ENCODE results near the gene SNAP25. TPM values are rescaled to one million over a fixed set of nuclear protein-coding genes. Genes with fewer than 3 reads are reported as not detected.

SNAP25 gene
- total RNA-seq, 1 donor from 2014 or later = 0.22 TPM

DNA sequence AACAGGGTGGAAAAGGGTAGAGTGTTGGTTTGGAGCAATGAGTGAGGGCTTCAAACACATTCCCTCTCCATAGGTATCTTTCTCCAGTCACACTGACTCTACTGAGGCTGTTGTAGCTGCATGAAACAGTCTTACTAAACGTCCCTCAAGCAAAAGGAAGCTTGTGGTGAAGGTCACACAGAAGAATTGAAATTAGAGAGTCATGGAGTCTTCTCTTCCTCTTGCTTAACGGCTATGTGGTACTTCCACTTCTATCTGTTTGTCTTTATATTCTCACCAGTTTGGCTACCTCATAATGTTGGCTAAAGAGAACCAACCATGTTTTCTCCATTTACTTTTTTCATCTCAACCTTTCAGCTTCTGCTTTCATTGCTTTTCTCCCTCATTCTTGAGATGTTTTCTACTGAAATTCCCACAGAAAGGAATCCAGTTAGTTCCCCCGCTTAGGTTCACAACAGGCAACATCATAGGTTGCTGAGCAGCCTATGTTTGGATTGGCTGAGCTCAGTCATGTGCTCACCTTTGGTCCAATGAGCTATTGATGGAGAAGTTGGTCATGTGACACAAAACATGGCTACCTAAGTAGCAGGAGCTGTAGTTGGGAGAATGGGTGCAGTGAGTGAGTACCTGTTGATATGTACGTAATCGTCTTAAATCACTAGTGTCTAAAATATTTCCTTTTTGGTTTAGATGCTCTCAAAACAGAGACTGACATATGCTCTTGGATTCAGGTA is 99.8 kb downstream of the SNAP25 start:
- DNase-seq = no peak
- Histone ChIP-seq H3K4me1 (peaks cover 12% of the 10 kb centered on the region), H3K27ac (replicated peaks) (no peak overlapping the region), H3K36me3 (no peaks in the 10 kb centered on the region), H3K4me3 (no peak overlapping the region), H3K9me3 (replicated peaks) (peaks cover 4% of the 10 kb centered on the region), H3K27me3 (ENCODE audit: low read depth) (peaks cover 27% of the 10 kb centered on the region)
- intact Hi-C loops (cut with micrococcal nuclease) = no loop called here
- TF ChIP-seq CTCF (IDR thresholded peaks at IDR 0.05; ENCODE audit: borderline replicate concordance) = no peak

DNA sequence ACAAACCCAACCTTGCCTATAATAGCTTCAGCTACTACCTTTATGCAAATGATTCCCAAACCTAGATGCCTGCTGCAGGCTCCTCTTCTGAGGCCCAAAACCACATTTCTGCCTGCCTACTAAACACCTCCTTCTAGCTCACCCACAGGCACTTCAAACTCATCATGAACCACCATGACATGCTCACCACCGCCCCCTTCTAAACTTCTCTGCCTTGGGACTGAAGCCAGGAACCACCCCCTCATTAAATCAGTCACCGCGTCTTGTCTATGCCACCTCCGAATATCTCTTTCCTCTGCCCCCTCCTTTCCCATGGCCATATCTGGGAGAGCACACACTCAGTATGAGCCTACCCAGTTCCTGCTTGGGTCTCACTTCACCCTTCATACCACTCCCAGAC is 101.2 kb downstream of the SNAP25 start:
- H3K4me1 ChIP-seq = peaks cover 1% of the 10 kb centered on the region
- peaks cover 4% of the 10 kb centered on the region for H3K9me3 ChIP-seq (replicated peaks)
- DNase-seq = no peak
- TF ChIP-seq CTCF (IDR thresholded peaks at IDR 0.05; ENCODE audit: borderline replicate concordance) = no peak
- no peak overlapping the region for H3K27ac ChIP-seq (replicated peaks)
- peaks cover 21% of the 10 kb centered on the region for H3K27me3 ChIP-seq (ENCODE audit: low read depth)
- no peak overlapping the region for H3K4me3 ChIP-seq
- intact Hi-C loops (cut with micrococcal nuclease) = no loop called here
- H3K36me3 ChIP-seq = no peaks in the 10 kb centered on the region

GRCh38 chr20:10321138-10321717 is 102.6 kb downstream of the SNAP25 start:
- no peak for TF ChIP-seq CTCF (IDR thresholded peaks at IDR 0.05; ENCODE audit: borderline replicate concordance)
- Histone ChIP-seq H3K27ac (replicated peaks) (no peak overlapping the region), H3K27me3 (ENCODE audit: low read depth) (peaks cover 21% of the 10 kb centered on the region), H3K36me3 (no peaks in the 10 kb centered on the region), H3K4me1 (no peaks in the 10 kb centered on the region), H3K9me3 (replicated peaks) (peaks cover 4% of the 10 kb centered on the region), H3K4me3 (no peak overlapping the region)
- intact Hi-C loops (cut with micrococcal nuclease) = no loop called here
- no peak for DNase-seq

DNA sequence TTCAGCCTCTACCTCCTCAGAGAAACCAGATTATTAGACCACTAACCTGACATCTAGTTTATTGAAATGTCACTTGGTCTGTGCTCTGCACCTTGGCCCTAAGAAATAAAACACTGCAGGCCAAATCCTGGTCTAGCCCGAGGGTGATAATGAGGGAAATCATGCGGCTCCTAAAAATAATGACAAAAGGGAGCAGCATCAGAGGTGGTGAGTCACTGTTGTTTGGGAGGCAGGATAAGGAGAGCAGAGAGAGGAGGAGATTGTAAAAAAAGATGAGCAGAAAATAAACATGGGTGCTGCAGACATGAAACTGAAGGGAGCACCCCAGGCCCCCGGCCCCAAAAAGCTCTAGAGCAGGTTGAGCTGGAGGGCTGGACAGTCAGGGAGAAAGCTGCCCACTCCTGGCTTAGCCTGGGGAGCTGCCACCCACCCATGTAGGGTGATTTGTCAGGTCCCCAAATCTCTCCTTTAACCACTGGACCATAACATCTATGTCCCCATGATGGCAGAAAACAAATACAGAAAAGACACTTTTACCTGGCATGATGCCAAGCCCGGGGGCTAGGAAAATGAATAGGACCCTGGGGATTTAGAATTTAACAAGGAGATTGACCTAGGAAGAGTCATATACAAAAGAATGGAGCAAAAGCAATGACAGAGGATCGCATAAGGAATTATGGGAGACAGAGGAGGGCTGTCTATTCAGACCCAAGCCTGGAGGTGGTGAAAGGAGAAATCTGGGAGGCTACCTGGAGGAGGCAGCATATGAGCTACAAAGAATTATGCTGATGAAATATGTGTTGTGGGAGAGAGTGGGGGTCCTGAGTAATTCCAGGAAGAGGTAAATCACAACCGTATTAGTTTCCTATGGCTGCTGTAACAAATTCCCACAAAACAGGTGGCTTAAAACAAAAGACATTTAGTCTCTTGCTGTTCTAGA is 103.7 kb downstream of the SNAP25 start:
- Histone ChIP-seq H3K4me3 (no peak overlapping the region), H3K9me3 (replicated peaks) (no peaks in the 10 kb centered on the region), H3K27me3 (ENCODE audit: low read depth) (peaks cover 21% of the 10 kb centered on the region), H3K36me3 (no peaks in the 10 kb centered on the region), H3K27ac (replicated peaks) (no peak overlapping the region), H3K4me1 (no peaks in the 10 kb centered on the region)
- TF ChIP-seq CTCF (IDR thresholded peaks at IDR 0.05; ENCODE audit: borderline replicate concordance) = no peak
- DNase-seq = no peak
- intact Hi-C loops (cut with micrococcal nuclease) = no loop called here

DNA sequence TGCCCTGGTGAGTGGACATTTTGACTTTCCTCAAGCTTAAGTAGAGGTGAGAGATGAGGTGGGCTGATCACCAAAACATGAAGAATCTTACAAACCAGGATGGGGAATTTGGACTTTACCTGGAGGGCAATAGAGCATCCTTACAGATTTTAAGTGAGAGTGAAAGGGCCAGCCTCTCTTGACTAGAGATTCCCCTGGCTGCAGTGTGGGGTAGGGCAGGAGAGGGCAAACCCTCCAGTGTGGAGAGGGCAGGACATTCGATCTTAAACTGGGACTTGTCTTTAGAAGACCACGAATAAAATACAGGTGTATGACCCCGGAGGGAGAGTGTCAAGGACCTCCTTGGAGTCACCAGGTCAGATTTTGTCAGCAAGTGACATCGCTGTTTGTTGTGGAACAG is 105.1 kb downstream of the SNAP25 start:
- peaks cover 21% of the 10 kb centered on the region for H3K27me3 ChIP-seq (ENCODE audit: low read depth)
- intact Hi-C loops (cut with micrococcal nuclease) = no loop called here
- no peaks in the 10 kb centered on the region for H3K9me3 ChIP-seq (replicated peaks)
- no peak overlapping the region for H3K4me3 ChIP-seq
- DNase-seq = no peak
- H3K4me1 ChIP-seq = no peaks in the 10 kb centered on the region
- no peak overlapping the region for H3K27ac ChIP-seq (replicated peaks)
- H3K36me3 ChIP-seq = no peaks in the 10 kb centered on the region
- TF ChIP-seq CTCF (IDR thresholded peaks at IDR 0.05; ENCODE audit: borderline replicate concordance) = no peak

All from left ventricle myocardium inferior (tissue), 1 donor.